H1 (cell line): Measurements from ENCODE around the gene PCYT2. TPM values are rescaled to one million over a fixed set of nuclear protein-coding genes. Genes with fewer than 3 reads are reported as not detected.
A peak's percentile ranks its signal among the peaks of the same experiment; 100 is the strongest.

Experiments used
- CHD7 ChIP-seq: fragments of 300-600 bp; sonication (generic); IDR thresholded peaks from 2 replicates; pipeline ENCODE4 v1.7.1; 2012; ENCODE audit warnings: low read length, moderate library complexity, mild to moderate bottlenecking, inconsistent platforms; ENCODE audit not compliant: insufficient replicate concordance
- GABPA ChIP-seq: IDR thresholded peaks from 2 replicates; pipeline ENCODE4 v1.6.1; 2011; ENCODE audit warnings: mild to moderate bottlenecking, low read length, moderate library complexity, borderline replicate concordance; ENCODE audit not compliant: insufficient read depth
- JUN ChIP-seq: IDR thresholded peaks from 2 replicates; pipeline ENCODE4 v1.6.1; 2011; ENCODE audit warnings: low read depth, mild to moderate bottlenecking, improper control_type of control experiment, low read length
- POLR2AphosphoS5 ChIP-seq: IDR thresholded peaks from 2 replicates; pipeline ENCODE4 v1.6.1; 2011; ENCODE audit warnings: low read depth, low read length
- RBBP5 ChIP-seq: IDR thresholded peaks from 2 replicates; pipeline ENCODE4 v1.7.1; 2012; ENCODE audit warnings: low read depth, mild to moderate bottlenecking, inconsistent platforms, low read length, moderate library complexity, borderline replicate concordance
- RFX5 ChIP-seq: IDR thresholded peaks from 2 replicates; pipeline ENCODE4 v1.6.1; 2011; ENCODE audit warnings: low read depth, low read length, improper control_type of control experiment, borderline replicate concordance
- SIX5 ChIP-seq: IDR thresholded peaks from 2 replicates; pipeline ENCODE4 v1.6.1; 2011; ENCODE audit warnings: mild to moderate bottlenecking, low read depth, low read length
- SP1 ChIP-seq: IDR thresholded peaks from 2 replicates; pipeline ENCODE4 v1.6.1; 2011; ENCODE audit warnings: low read depth, low read length
- polyA plus RNA-seq, 7 experiments: library from polyadenylated mRNA; depleted of rRNA in 3 of 7; stranded (reverse) in 5 of 7; unstranded in 2 of 7; fragments of >200 nt in 5 of 7; fragments of 200-250 nt in 2 of 7; gene quantifications; 1 replicate in 5 of 7; 2 replicates in 1 of 7; 4 replicates in 1 of 7; pipeline versions ENCODE4 v1.2.1 to v1.2.3, GENCODE V29; 2011 to 2013; ENCODE audit warnings: missing spikeins in 2 of 7, mixed read lengths in 2 of 7
- total RNA-seq: library from RNA; stranded (reverse); fragmentation: NEBNext Ultra II Directional; extraction: Animal tissue kit (Norgen Biotek cat#: 25700); gene quantifications from 2 replicates; pipeline ENCODE4 v1.2.1, GENCODE V29; 2021

Gene PCYT2
- total and polyA plus RNA-seq, 2 of the 8 experiments (the other 6 are each of a cell fraction or from before 2014, with no cell fraction given), result 29.9 to 31.3 TPM

GRCh38 chr17:81960130-81960958, 49.1 kb upstream of the PCYT2 start (continued):
- no peak for TF ChIP-seq SIX5
- TF ChIP-seq POLR2AphosphoS5, result no peak
- TF ChIP-seq CHD7, result no peak
- peak; percentile 71 for TF ChIP-seq GABPA
- TF ChIP-seq RFX5, result no peak
- TF ChIP-seq SP1, result no peak
- TF ChIP-seq RBBP5, result no peak
- no peak for TF ChIP-seq JUN
